GM21528 (cell line): ENCODE results near the gene CEP68.
"Not testable (repeated sequence)": the region's sequence is repeated elsewhere in the genome, so short reads cannot be mapped to it uniquely, and the experiment has no call there.

Experiments
- ATAC-seq: cut with Tn5 transposase; IDR thresholded peaks from one replicate; pipeline ENCODE4 v1.9.1; 2021; ENCODE audit warnings: mild to moderate bottlenecking, moderate library complexity; ENCODE audit not compliant: unreplicated experiment, low FRiP score

Gene CEP68

GRCh38 chr2:65030476-65031332 lies 25.5 kb upstream of the CEP68 start:
- no peak for ATAC-seq

DNA sequence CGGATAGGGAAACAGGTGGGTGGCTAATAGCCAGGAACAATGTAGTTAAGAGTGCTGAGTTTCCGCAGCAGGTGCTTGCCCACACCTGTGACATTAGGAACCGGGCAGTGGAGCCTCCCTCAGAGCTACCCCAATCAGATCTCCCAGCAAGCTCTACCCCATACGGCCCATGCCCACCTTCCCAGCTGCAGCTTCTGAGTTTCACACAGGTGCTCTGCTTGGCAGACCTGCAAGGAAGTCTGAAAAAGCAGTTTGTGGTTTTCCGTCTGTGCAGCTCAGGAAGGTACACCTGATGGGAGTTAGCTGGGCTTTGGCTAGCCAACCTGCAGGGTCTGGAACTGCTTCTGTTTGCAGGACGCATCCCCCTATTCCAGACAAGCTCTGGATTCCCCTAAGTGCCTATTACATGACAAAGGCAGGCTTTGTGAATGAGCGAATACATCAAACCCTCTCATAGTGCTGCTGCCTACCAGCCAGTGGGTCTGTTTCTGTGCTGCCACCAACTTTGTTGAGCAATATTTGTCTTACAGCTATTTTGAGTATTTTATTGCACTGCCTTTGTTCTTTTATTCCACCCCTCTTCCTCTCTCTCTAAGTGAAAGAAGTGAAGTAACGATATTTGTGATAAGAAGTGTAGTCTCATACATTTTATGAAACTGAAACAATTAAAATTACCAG lies 24.7 kb upstream of the CEP68 start:
- ATAC-seq = no peak

GRCh38 chr2:65032019-65032975 lies 23.9 kb upstream of the CEP68 start:
- ATAC-seq = no peak

- ATAC-seq = no peak
Observed at GRCh38 chr2:65033178-65033577, 23.0 kb upstream of the CEP68 start.

- ATAC-seq = not testable (repeated sequence)
Observed at GRCh38 chr2:65033667-65034066, 22.5 kb upstream of the CEP68 start.

DNA sequence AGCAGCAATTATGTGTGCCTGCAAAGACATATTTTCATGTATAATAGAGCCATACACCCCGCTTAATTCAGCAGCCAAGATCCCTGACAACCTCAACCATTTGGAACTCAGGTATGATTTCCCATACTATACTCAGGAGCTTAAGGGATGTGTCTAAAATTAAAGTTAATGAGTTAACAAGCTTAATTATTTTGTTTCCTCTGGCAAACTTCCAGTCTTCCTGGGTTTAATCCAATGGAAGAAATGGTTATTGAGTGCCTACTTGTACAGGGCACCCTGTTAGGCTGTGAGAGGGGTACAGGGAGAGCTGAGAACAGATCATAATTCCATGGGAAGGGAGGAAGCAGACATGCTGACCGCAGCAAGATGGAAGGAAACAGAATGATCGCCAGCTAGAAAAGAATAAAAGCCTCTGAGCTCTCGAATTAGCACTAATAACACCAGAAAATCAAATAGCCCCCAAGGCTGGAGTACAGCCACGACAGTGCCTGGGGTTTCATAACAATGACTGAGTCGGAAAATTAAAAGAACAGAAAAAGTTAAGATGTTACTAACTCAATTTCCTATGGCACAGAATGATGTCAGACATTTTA lies 20.8 kb upstream of the CEP68 start:
- no peak for ATAC-seq

DNA sequence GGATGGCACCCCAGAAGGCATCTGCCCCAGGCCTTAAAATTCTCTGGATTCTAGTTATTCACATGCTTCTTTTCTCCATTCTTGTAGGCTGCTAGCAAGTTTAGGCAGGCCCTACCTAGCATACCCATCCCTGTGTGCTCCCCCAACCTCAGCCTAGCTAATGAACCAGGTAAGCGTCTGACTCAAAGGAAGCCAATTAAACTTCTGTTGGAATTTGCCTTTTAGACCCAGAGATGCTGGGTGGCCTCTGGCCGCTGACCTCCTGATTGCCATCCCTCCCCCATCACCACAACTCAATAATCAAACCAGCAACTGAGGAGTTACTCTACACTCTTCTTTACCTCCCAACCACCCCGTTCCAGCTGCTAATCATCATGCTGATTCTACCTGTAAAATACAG lies 19.0 kb upstream of the CEP68 start:
- ATAC-seq = no peak

DNA sequence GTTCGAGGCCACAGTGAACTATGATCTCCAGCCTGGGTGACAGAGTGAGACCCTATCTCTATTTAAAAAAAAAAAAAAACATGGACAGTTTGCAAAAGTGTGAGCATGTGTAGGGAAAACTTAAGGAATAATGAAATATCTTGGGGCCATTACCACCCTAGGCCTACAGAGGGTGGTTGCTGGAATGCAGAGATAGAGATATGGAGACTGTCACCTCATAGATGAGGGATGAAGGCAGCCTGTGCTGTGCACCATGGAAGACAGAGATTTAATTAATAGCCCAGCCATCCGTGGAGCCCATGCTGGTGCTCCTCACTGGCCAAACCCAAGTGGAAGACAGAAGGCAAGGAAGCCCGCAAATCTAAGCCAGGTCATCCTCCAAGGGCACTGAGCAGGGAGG lies 16.6 kb upstream of the CEP68 start:
- ATAC-seq = no peak

DNA sequence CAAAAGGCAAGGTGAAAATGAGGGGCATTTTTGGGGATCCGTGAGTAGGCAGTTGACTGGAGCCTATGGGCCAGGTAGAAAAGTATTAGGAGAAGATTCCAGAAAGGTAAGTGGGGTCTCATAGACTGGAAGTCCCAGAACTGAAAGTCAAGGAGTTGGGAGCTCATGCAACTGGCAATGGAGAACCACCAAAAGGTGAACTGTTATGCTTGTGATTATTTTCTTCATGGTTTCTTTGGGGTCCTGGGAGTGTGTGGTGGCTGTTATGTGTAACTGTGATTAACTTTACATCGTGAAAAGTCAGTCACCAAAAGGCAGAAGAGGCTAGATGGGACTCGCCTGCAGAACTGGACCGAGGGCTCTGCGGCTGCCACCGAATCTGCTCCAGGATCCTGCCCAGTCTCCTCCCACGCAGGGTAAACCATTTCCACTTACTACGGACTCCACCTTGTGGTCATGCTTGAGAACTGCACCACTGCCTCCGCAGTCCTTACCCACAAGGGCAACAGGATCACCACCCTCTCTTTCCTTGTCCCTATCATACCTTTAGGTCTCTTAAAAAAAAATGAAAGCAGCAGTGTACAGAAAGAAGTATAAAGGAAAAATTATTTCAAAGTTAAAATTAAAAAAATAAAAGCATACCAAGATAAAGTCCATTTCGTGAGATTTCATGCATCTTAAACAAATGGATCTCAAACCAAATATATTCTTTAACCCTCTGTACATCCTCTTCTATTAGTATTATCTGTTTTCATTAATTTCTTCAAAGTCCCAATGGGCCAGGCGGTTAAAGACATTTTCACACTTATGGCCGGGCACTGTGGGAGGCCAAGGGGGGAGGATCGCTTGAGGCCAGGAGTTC lies 15.6 kb upstream of the CEP68 start:
- ATAC-seq = peak; percentile 68

GRCh38 chr2:65043001-65043400 lies 13.2 kb upstream of the CEP68 start:
- ATAC-seq = no peak

GRCh38 chr2:65044097-65044735 lies 12.0 kb upstream of the CEP68 start:
- no peak for ATAC-seq

- ATAC-seq = no peak
Observed at GRCh38 chr2:65045651-65046050, 10.6 kb upstream of the CEP68 start.

GRCh38 chr2:65046633-65047407 lies 9.4 kb upstream of the CEP68 start:
- ATAC-seq = no peak

DNA sequence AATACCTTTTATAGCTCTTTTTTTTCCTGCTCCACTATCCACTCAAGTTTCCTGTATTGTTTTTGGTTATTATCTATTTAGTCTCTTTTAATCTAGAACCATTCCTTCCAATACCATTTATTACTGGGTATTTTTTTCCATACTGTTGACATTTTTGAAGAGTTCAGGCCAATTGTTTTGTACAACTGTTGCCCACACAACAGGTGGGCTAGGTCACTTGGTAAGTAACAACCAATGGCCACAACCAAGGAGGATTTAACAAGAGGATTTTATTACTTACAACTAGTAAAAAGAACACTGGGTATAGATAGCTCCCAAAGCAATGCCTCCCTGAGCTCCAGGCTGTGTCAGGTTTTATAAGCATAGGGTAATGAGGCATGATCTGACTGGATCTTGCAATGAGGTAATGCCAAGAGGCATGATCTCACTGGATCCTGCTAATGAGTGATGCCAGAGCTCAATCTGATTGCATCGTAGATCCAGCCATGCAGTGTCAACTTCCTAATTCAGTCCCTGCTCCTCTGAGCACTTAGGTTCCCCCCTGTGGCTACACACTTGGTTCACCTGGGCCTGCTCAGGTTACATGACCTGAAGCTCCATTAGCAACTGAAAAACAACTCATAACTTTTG lies 7.1 kb upstream of the CEP68 start:
- no peak for ATAC-seq

DNA sequence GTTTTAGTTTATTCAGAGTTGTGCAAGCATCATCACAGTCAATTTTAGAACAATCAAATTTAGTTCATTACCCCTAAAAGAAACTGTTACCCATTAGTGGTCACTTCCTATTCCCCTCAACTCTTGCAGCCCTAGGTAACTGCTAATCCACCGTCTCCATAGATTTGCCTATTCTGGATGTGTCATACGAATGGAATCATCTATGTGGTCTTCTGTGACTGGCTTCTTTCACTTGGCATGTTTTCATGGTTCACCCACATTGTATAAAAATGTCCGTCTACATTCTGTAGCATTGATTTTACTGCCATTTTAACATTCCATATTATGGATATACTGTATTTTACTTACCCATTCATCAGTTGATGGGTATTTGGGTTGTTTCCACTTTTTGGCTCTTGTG lies 5.3 kb upstream of the CEP68 start:
- no peak for ATAC-seq

DNA sequence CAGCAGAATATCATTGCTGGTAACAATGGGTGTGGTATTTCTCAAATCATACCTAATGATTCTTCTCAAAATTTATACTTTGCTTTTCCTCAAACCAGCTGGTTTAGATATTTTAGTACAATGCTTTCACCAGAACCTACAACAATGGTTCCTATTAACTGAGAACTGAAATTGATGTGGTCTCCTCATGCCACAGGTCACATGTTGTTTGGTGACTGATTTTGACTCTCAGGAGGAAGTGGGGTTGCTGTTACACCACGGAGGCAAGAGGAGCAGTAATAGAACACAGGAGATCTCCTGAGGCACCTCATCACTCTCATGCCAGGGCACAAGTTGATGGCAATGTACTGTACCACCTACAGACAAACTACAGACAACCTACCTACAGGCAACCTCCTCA lies 3.0 kb upstream of the CEP68 start:
- peak; percentile 48 for ATAC-seq

DNA sequence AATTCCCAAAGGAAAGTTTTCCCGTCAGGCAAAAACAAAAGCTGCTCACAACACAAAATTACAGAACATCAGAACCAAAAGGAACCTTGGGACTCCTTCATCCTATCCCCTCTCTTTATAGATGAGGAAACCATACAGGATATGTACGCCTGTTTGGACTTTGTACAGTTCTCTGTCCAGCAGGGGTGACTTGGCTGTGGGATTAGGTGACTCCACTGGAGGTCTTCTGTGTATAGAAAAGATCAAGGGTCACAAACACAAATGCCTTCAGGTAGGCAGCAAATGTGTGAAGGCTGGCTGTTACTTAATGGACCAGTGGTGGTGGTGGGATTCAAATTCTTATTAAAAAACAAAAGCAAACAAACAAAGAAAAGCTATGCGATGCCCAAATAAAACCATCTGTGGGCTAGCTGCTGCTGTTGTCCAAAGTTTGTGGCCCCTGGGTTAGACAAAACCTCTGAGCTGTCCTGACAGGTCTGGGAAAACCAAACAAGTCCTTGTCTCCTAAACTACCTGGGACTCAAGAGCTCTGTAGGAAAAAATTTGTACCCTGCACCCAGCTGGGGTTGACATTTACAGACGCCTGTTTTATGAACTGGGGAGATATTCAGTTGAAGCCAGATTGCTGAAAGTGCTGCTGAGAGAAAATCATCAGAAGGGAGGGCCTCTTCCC lies 1.3 kb upstream of the CEP68 start:
- ATAC-seq = no peak
